ENCODE data around the gene ENTPD1.
"Not testable (repeated sequence)": the region's sequence is repeated elsewhere in the genome, so short reads cannot be mapped to it uniquely, and the experiment has no call there.

Gene ENTPD1

GRCh38 chr10:95759233-95759826, 3.4 kb downstream of the ENTPD1 start:
- DNase-seq, result no peak

GRCh38 chr10:95761939-95762492, 6.1 kb downstream of the ENTPD1 start:
- DNase-seq, result no peak

GRCh38 chr10:95767884-95768556, 12.1 kb downstream of the ENTPD1 start:
- no peak for DNase-seq

GRCh38 chr10:95770084-95770720, 14.2 kb downstream of the ENTPD1 start:
- DNase-seq, result no peak

GRCh38 chr10:95773454-95773853, 17.5 kb downstream of the ENTPD1 start:
- not testable (repeated sequence) for DNase-seq

GRCh38 chr10:95777638-95778037, 21.7 kb downstream of the ENTPD1 start:
- DNase-seq, result not testable (repeated sequence)

- no peak for DNase-seq
These were observed 26.4 kb downstream of the ENTPD1 start for GRCh38 chr10:95782318-95782717.

- DNase-seq, result no peak
These were observed 27.8 kb downstream of the ENTPD1 start for GRCh38 chr10:95783741-95784140.

- DNase-seq, result no peak
These were observed 28.4 kb downstream of the ENTPD1 start for GRCh38 chr10:95784279-95784913.

GRCh38 chr10:95785317-95785716, 29.4 kb downstream of the ENTPD1 start:
- DNase-seq, result no peak

GRCh38 chr10:95785942-95786669, 30.1 kb downstream of the ENTPD1 start:
- DNase-seq, result no peak

- DNase-seq, result no peak
These were observed 31.5 kb downstream of the ENTPD1 start for GRCh38 chr10:95787447-95787846.

- DNase-seq, result no peak
These were observed 32.9 kb downstream of the ENTPD1 start for GRCh38 chr10:95788830-95789229.

- no peak for DNase-seq
These were observed 33.9 kb downstream of the ENTPD1 start for GRCh38 chr10:95789902-95790301.

- DNase-seq, result no peak
These were observed 35.0 kb downstream of the ENTPD1 start for GRCh38 chr10:95790982-95791381.

GRCh38 chr10:95791425-95791979, 35.5 kb downstream of the ENTPD1 start:
- no peak for DNase-seq

- no peak for DNase-seq
These were observed 36.3 kb downstream of the ENTPD1 start for GRCh38 chr10:95792211-95792780.

- no peak for DNase-seq
These were observed 36.9 kb downstream of the ENTPD1 start for GRCh38 chr10:95792874-95793285.

GRCh38 chr10:95793401-95794045, 37.6 kb downstream of the ENTPD1 start:
- no peak for DNase-seq

GRCh38 chr10:95794195-95794594, 38.2 kb downstream of the ENTPD1 start:
- DNase-seq, result no peak

- DNase-seq, result no peak
These were observed 39.6 kb downstream of the ENTPD1 start for GRCh38 chr10:95795602-95796001.

GRCh38 chr10:95796504-95796903, 40.5 kb downstream of the ENTPD1 start:
- DNase-seq, result no peak

Measured in NCI-H446 treated with DMSO at 0.1 percent for 48 hours (cell line).